ENCODE measurements around the gene OXNAD1. TPM values are rescaled to one million over a fixed set of nuclear protein-coding genes. Genes with fewer than 3 reads are reported as not detected.

The OXNAD1 gene
- total and polyA plus RNA-seq, 2 experiments from 2014 or later, result 9.8 to 10.8 TPM

GRCh38 chr3:16248556-16248955 lies 16.5 kb upstream of the OXNAD1 start:
- Histone ChIP-seq H4K20me1 (ENCODE audit: insufficient read depth) (no peaks in the 10 kb centered on the region), H3K9me3 (ENCODE audit: low read depth) (no peaks in the 10 kb centered on the region), H3K27ac (no peak overlapping the region), H3K9ac (no peak overlapping the region), H3K4me2 (ENCODE audit: unreplicated experiment) (no peak overlapping the region), H2AFZ (no peak overlapping the region), H3K4me1 (ENCODE audit: insufficient read depth) (peaks cover 15% of the 10 kb centered on the region), H3K4me3 (no peak overlapping the region), H3F3A (ENCODE audit: insufficient read depth) (no peaks in the 10 kb centered on the region), H3K9me2 (ENCODE audit: insufficient read depth) (no peaks in the 10 kb centered on the region), H3K36me3 (ENCODE audit: low read depth) (no peaks in the 10 kb centered on the region), H3K79me2 (ENCODE audit: insufficient read depth) (no peaks in the 10 kb centered on the region), H3K27me3 (replicated peaks; ENCODE audit: insufficient read depth) (no peaks in the 10 kb centered on the region)
- in situ Hi-C loops (cut with MboI), result loop anchor here (5.0 kb wide), 1 partner anchor 431 kb away; no protein-coding TSS in a partner anchor
- TF ChIP-seq EZH2 (IDR thresholded peaks at IDR 0.05; ENCODE audit: insufficient read depth, poor library complexity, severe bottlenecking), result no peak
- no peak for TF ChIP-seq EZH2phosphoT487 (IDR thresholded peaks at IDR 0.05; ENCODE audit: insufficient read depth, low read depth)
- 93 to 98% methylated on average over 5 of the region's 5 CpGs for WGBS, 2 experiments (ENCODE audit: low coverage in 1 of 2, low lambda C conversion rate in 2 of 2, missing lambda C conversion rate in 2 of 2)
- no peak for DNase-seq

GRCh38 chr3:16249336-16249735 lies 15.7 kb upstream of the OXNAD1 start:
- no peaks in the 10 kb centered on the region for H3K36me3 ChIP-seq (ENCODE audit: low read depth)
- WGBS, 2 experiments (ENCODE audit: low coverage in 1 of 2, low lambda C conversion rate in 2 of 2, missing lambda C conversion rate in 2 of 2), result 21 to 27% methylated on average over 3 of the region's 3 CpGs

GRCh38 chr3:16249886-16250285 lies 15.1 kb upstream of the OXNAD1 start:
- Histone ChIP-seq H3K9me3 (ENCODE audit: low read depth) (no peaks in the 10 kb centered on the region), H4K20me1 (ENCODE audit: insufficient read depth) (no peaks in the 10 kb centered on the region), H3K27me3 (replicated peaks; ENCODE audit: insufficient read depth) (no peaks in the 10 kb centered on the region), H3K4me1 (ENCODE audit: insufficient read depth) (0 out of 2 replicates have a peak, but pooled peaks cover 2% of the 10 kb centered on the region), H3F3A (ENCODE audit: insufficient read depth) (no peaks in the 10 kb centered on the region), H3K4me3 (no peak overlapping the region), H3K36me3 (ENCODE audit: low read depth) (no peaks in the 10 kb centered on the region), H2AFZ (no peak overlapping the region), H3K27ac (no peak overlapping the region), H3K4me2 (ENCODE audit: unreplicated experiment) (no peak overlapping the region), H3K9ac (no peak overlapping the region), H3K79me2 (ENCODE audit: insufficient read depth) (no peaks in the 10 kb centered on the region), H3K9me2 (ENCODE audit: insufficient read depth) (no peaks in the 10 kb centered on the region)
- in situ Hi-C loops (cut with MboI), result loop anchor here (5.0 kb wide), 1 partner anchor 433 kb away; no protein-coding TSS in a partner anchor
- DNase-seq, result no peak
- 63 to 70% methylated on average over 3 of the region's 3 CpGs for WGBS, 2 experiments (ENCODE audit: low coverage in 1 of 2, low lambda C conversion rate in 2 of 2, missing lambda C conversion rate in 2 of 2)
- TF ChIP-seq EZH2 (IDR thresholded peaks at IDR 0.05; ENCODE audit: insufficient read depth, poor library complexity, severe bottlenecking) (no peak), EZH2phosphoT487 (IDR thresholded peaks at IDR 0.05; ENCODE audit: insufficient read depth, low read depth) (no peak)

More at GRCh38 chr3:16249336-16249735, 15.7 kb upstream of the OXNAD1 start:
- no peaks in the 10 kb centered on the region for H3K79me2 ChIP-seq (ENCODE audit: insufficient read depth)
- H3K27me3 ChIP-seq (replicated peaks; ENCODE audit: insufficient read depth), result no peaks in the 10 kb centered on the region
- H3K27ac ChIP-seq, result no peak overlapping the region
- no peak overlapping the region for H3K4me2 ChIP-seq (ENCODE audit: unreplicated experiment)
- no peak overlapping the region for H2AFZ ChIP-seq
- no peaks in the 10 kb centered on the region for H3K9me2 ChIP-seq (ENCODE audit: insufficient read depth)
- no peak overlapping the region for H3K4me3 ChIP-seq
- no peak for TF ChIP-seq EZH2 (IDR thresholded peaks at IDR 0.05; ENCODE audit: insufficient read depth, poor library complexity, severe bottlenecking)
- no peak for TF ChIP-seq EZH2phosphoT487 (IDR thresholded peaks at IDR 0.05; ENCODE audit: insufficient read depth, low read depth)
- in situ Hi-C loops (cut with MboI), result loop anchor here (5.0 kb wide), 1 partner anchor 432 kb away; no protein-coding TSS in a partner anchor
- H3K9me3 ChIP-seq (ENCODE audit: low read depth), result no peaks in the 10 kb centered on the region
- no peak overlapping the region for H3K9ac ChIP-seq
- DNase-seq, result peak; percentile 67
- no peaks in the 10 kb centered on the region for H4K20me1 ChIP-seq (ENCODE audit: insufficient read depth)
- peaks cover 7% of the 10 kb centered on the region for H3K4me1 ChIP-seq (ENCODE audit: insufficient read depth)
- H3F3A ChIP-seq (ENCODE audit: insufficient read depth), result no peaks in the 10 kb centered on the region

- in situ Hi-C loops (cut with MboI), result no loop called here
- no peak overlapping the region for H2AFZ ChIP-seq
- TF ChIP-seq EZH2phosphoT487 (IDR thresholded peaks at IDR 0.05; ENCODE audit: insufficient read depth, low read depth), result no peak
- TF ChIP-seq EZH2 (IDR thresholded peaks at IDR 0.05; ENCODE audit: insufficient read depth, poor library complexity, severe bottlenecking), result no peak
Observed at GRCh38 chr3:16251316-16252085, 13.5 kb upstream of the OXNAD1 start.

More at GRCh38 chr3:16251316-16252085, 13.5 kb upstream of the OXNAD1 start:
- Histone ChIP-seq H3K79me2 (ENCODE audit: insufficient read depth) (no peaks in the 10 kb centered on the region), H3K27ac (no peak overlapping the region), H3K4me1 (ENCODE audit: insufficient read depth) (no peaks in the 10 kb centered on the region), H3K9me3 (ENCODE audit: low read depth) (no peaks in the 10 kb centered on the region), H3K4me3 (no peak overlapping the region), H3K27me3 (replicated peaks; ENCODE audit: insufficient read depth) (no peaks in the 10 kb centered on the region), H3K9me2 (ENCODE audit: insufficient read depth) (no peaks in the 10 kb centered on the region), H3K9ac (no peak overlapping the region), H3K36me3 (ENCODE audit: low read depth) (no peaks in the 10 kb centered on the region), H3F3A (ENCODE audit: insufficient read depth) (peaks cover 5% of the 10 kb centered on the region; the same call in 1 of the 2 replicates), H3K4me2 (ENCODE audit: unreplicated experiment) (no peak overlapping the region), H4K20me1 (ENCODE audit: insufficient read depth) (no peaks in the 10 kb centered on the region)
- 65 to 68% methylated on average over 9 of the region's 9 CpGs for WGBS, 2 experiments (ENCODE audit: low coverage in 1 of 2, low lambda C conversion rate in 2 of 2, missing lambda C conversion rate in 2 of 2)
- no peak for DNase-seq

All from GM23248 (cell line).